Suppressor macrophage treated with lipopolysaccharide for 1 hour (primary cell): ENCODE data around the gene RBAK.
"Not testable (repeated sequence)": the region's sequence is repeated elsewhere in the genome, so short reads cannot be mapped to it uniquely, and the experiment has no call there.

Experiments
- DNase-seq, 3 donors: peaks; one replicate each; pipeline ENCODE4 v3.0.0-alpha.2; 2020 to 2022

RBAK gene

DNA sequence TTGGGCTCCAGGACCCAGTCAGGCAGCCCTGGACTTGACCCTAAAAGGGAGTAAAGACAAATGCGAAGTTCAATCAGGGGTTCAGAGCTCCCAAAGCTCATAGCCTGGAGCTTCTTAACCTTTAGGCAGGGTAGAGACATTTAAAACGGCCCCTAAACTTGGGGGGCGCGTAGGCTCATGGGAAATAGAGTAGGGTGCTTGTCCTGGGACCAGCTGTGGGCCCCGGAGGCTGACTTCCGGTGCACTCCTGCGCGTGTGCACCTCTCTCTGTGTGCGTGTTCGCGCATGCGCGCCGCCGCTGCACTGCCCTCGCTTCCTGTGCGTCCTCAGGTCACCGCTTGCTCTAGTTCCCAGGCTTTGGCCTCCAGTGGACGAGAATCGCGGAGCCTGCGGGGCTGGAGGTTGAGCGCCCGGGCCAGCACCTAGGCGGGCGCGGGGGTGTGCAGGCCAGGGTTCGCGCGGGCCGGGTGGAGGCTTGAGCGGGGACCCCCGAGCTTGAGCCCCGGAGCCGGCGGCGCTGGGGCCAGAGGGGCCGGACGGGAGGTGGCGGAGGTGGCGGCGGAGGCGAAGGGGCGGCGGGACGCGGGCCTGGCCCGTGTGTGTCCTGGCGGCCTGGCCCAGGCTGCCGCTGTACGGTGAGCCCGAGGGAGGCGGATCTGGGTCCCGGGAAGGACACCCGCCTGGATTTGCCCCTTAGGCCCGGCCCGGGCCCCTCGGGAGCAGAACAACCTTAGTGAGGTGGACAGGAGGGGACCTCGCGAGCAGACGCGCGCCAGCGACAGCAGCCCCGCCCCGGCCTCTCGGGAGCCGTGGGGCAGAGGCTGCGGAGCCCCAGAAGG is at the start of gene RBAK:
RBAK (plus strand) TSS at position 303 of the 839 bp plus-strand sequence. CDS start 2,217 bp downstream, outside the sequence.
- DNase-seq = peak; percentile 94 to 97 (median 97)

DNA sequence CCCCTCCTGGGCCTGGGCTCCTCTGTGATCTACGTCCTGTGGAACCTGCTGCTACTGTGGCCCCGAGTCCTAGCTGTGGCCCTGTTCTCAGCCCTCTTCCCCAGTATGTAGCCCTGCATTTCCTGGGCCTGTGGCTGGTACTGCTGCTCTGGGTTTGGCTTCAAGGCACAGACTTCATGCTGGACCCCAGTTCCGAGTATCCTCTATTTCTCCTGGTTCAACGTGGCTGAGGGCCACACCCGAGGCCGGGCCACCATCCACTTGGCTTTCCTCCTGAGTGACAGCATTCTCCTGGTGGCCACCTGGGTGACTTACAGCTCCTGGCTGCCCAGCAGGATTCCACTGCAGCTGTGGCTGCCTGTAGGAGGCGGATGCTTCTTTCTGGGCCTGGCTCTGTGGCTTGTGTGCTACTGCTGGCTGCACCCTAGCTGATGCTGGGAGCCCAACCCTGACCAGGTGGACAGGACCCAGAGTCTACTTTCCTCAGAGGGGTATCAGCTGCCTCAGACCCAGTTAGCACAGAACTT is 48.9 kb upstream of the RBAK start:
- no peak for DNase-seq

DNA sequence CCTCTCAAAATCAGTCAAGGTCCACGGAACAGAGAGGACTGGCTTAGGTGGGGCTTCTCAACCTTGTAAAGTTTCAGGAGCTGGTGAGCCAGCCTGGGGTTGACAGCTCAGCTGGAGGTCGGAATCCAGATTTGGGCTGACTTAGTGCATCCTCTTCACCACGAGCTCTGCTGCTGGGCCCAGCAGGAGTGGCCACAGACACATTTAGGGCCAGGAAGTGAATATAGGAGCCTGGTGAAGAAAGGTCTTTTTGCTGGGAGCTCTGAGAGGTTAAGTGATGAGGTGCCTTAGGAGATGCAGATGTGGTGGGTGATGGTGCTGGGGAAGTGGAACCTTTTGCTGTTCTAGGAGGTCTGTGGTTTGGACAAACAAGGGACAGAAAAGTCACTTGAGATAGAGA is 47.4 kb upstream of the RBAK start:
- DNase-seq = no peak

DNA sequence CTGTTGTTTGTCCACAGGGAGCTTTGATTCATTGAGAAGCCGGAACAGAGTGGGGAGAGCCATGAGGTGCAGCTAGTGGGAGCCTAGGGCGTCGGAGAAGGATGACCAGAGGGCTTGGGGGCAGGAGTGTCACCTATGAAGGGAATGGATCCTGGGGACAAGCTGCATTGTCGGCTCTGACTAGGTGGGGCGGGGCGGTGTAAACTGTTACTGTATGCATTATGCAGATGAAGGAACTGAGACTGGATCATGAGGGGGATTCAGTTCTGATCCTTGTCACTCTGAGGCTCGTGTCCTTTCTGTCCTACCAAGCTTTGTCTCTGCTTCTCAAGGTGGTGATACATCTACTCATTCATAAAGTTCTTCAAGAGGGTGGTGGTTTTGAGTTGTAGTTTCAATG is 46.8 kb upstream of the RBAK start:
- no peak for DNase-seq

DNA sequence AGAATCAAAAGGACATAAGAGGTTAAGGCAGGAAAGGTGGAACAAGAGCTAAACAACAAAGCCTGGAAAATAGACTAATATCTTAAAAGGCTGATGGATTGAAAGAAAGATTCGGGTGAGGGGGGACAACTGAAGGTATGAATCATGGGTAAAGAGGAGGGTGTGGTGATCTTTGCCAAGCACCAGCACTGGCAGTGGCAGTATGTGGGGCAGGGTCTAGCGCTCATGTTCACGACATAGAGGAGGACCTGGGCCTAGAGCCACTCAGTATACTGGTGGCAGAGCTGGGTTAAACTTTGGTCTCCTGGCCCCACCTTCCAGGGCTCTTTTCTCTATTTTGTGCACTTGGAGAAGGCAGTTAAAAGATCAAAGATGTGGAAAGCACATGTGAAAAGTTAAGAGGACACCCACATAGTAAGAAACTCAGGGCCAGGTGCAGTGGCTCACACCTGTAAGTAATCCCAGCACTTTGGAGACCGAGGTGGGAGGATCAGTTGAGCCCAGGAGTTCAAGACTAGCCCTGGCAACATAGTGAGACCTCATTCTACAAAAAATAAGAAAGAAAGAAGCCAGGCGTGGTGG is 46.2 kb upstream of the RBAK start:
- no peak for DNase-seq

DNA sequence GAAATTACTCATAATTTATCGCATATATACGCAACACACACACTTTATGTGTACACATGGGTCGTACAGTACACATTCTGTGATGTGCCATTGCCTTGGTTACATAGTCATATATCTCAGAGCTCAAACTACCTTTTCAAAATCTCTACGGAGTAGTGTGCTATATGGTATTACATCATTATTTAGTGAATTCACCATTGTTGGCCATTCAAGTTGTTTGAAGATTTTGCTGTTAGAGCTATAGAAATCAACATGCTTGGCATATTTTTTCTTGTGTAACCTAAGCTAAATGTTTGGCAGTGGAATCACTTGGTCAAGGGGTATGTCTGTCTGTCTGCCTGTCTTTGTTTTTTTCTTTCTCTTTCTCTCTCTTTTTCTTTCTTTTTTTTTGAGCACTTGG is 44.7 kb upstream of the RBAK start:
- DNase-seq = no peak

DNA sequence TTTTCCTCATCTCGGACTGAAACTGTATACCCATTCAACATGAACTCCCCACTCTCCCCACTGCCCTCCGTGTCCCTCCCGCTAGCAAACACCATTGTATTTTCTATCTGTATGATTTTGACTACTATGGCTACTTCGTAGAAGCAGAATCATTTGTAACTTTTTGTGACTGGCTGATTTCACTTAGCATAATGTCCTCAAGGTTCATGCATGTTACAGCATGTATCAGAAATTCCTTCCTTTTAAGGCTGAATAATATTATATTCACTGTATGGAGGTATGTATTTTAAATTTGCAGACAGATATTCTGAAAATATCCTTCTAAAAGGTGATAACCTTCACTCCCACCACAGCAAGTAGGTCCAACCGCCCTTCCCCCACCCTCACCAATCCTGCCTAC is 43.7 kb upstream of the RBAK start:
- DNase-seq = no peak

DNA sequence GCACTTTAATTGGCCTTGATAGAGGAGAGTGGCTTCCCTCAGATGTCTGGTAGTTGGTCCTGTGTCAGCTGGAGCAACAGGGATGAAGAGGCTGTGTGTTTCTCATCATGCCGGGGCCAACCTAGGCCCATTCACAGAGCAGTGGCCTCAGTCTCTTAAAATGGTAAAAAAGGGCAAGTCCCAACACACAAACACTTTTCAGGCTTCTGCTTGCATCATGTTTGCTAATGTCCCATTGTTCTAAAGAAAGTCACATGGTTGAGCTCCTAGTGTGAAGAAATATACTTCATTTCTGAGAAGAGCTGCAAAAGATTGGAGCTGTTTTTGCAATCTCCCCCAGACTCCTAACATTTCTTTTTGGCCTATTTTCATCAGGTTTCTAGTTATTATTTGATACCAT is 40.6 kb upstream of the RBAK start:
- no peak for DNase-seq

DNA sequence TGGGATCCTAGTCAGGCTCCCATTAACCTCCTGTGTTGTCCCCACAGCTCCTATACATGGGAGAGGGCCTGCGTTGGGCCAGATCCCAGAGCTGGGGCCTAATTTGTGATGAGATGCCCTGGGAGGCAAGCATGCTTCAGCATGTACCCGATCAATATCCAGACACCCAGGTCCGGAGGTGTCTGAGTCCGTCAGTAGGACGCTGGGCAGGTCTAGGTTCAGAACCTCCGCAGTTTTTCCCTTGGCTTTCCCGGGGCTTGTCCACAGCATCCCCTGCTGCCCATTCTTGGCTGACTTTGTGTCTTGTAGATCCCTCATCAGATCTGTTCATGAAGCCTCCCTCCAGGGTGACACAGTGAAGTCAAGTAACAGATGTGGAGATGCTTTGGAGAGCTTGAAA is 32.7 kb upstream of the RBAK start:
- DNase-seq = no peak

DNA sequence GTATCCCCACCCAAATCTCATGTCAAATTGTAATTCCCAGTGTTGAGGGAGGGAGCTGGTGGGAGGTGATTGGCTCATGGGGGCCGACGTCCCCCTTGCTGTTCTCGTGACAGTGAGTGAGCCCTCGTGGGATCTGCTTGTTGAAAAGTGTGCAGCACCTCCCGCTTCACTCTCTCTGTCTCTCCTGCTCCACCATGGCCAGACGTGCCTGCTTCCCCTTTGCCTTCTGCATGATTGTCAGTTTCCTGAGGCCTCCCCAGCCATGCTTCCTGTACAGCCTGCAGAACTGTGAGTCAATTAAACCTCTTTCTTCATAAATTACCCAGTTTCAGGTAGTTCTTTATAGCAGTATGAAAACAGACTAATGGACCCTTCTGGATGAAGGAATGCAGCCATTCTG is 29.7 kb upstream of the RBAK start:
- DNase-seq = not testable (repeated sequence)

DNA sequence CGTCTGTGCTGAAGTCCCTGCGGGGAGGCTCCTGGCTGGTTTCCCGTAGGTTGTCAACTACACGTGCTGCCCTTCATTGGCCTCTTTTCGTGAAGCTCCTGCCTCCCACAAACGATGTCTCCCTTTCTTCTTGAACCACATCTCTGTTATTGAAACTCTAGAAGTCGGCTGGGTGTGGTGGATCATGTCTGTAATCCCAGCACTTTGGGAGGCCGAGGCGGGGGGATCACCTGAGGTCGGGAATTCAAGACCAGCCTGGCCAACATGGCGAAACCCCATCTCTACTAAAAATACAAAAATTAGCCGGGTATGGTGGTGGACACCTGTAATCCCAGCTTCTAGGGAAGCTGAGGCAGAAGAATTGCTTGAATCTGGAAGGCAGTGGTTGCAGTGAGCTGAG is 28.0 kb upstream of the RBAK start:
- DNase-seq = not testable (repeated sequence)

DNA sequence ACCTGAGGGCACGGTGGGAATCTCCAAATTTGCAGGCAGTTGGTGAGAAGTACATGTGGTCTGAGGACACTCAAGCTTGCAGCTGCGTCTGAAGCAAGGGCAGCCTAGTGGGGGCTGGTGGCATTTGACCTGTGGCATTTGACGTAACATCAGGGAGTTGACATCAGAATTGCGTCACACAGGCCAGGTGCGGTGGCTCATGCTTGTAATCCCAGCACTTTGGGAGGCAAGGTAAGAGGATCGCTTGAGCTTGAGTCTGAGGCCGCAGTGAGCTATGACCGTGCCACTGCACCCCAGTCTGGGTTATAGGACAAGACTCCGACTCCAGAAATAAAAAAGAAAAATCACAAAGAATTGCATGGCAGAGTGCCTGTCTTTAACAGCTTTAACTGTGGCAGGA is 25.6 kb upstream of the RBAK start:
- DNase-seq = no peak

DNA sequence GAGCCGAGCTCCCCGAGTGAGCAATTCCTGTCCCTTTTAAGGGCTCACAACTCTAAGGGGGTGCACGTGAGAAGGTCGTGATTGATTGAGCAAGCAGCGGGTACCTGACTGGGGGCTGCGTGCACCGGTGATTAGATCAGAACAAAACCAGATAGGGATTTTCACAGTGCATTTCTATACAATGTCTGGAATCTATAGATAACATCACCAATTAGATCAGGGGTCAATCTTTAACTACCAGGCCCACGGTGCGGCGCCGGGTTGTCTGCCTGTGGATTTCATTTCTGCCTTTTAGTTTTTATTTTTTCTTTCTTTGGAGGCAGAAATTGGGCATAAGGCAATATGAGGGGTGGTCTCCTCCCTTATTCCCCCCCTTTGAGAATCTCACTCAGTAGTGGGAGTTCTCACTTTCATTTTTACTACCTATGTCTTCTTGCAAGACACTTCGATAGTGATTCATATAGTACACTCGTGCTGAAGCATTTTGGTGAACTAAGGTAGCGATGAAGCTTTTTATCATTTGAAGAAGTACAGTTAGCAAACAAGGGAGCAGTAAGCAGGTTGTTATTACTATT is 24.6 kb upstream of the RBAK start:
- DNase-seq = not testable (repeated sequence)

DNA sequence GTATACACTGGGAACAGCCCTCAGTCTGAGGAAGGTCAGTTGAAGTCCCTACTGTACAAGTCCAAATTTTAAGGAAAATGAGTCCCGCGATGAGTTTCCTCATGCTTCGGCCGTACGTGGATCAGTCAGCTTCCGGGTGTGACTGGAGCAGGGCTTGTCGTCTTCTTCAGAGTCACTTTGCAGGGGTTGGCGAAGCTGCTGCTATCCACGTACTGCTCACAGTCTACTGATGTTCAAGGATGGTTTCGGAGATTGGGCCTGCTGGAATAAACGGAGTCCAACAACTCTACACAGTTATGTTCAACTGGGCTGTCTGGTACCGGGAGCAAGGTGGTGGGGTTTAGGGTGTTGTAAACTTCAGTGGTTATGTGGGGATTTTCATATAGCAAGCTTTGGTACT is 22.0 kb upstream of the RBAK start:
- DNase-seq = not testable (repeated sequence)

DNA sequence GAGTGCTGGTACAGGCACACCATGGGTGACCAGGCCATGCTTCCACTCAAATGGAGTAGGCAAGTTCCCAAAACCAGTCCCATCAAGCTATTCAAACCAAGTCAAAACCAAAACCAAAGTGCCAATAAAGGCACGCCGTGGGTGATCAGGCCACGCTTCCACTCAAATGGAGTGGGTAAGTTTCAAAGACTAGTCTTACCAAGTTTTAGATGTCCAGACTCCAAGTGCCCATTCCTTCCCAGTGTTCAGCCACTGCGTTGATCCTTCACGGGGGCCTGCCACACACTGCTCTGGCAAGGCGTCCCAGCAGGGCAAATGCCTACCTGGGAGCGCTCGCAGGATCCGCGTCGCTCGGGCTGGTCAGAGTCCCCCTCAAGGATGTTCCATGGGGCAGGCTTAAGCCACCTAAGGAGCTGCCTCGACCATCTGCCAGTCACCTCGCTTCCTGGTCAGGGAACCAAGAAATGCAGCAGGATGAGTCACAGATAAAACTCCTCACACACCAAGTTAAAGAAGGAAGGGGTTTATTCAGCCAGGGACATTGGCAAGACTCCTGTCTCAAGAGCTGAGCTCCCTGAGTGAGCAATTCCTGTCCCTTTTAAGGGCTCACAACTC is 17.8 kb upstream of the RBAK start:
- not testable (repeated sequence) for DNase-seq

DNA sequence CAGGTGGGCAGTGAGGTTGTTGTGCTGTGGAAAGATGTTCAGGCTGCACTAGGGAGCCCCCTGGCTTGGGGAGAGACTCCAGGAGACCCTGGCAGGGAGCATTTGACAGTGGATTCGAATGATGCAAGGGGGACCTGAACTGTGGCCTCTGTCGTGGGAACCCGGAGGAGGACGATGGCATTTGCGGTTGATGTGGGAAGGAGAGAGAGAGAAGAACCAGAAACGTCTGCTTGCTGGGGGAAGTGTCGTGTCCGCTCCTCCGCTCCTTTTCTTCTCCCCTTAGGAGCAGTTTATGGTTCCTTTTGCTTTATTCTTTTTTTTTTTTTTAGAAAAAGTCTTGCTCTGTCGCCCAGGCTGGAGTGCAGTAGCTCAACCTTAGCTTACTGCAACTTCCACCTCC is 12.5 kb upstream of the RBAK start:
- DNase-seq = not testable (repeated sequence)

DNA sequence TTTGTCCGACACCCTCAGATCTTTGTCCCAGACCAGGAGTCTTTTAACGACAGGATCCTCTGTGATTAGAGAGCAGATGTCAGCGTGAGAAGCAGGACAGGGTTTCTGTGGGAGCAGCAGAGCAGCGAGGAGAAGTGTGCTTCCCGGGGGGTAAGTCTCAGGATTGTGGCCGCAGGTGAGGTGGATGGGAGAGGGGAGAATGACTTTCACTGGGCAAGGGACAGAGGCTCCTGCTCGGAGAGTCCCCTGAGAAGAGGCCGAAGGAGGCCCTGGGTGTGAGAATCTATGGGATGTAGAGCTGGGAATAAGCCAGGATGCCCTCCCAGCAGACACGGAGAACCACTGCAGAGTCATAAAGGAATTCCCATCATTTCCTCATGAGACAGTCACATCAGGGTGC is 10.4 kb upstream of the RBAK start:
- no peak for DNase-seq

DNA sequence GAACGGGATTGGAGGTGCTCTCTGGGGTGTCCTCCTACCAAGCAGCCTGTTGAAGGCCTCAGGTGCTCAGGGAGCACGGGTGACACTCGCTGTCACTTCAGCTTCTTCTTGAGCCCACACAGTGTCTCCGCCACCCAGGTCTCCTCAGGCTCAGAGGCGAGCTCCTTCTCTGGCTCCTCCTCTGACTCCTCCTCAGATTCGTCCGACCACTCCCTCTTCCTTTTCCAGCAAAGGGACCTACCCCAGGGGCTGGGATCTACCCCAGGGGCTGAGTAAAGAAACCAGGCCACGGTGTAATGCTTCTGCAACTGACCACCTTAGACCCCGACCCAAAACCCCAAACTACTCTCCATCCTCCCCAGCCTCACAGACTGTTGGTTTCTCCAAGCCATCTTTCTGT is 9.2 kb upstream of the RBAK start:
- DNase-seq = no peak

DNA sequence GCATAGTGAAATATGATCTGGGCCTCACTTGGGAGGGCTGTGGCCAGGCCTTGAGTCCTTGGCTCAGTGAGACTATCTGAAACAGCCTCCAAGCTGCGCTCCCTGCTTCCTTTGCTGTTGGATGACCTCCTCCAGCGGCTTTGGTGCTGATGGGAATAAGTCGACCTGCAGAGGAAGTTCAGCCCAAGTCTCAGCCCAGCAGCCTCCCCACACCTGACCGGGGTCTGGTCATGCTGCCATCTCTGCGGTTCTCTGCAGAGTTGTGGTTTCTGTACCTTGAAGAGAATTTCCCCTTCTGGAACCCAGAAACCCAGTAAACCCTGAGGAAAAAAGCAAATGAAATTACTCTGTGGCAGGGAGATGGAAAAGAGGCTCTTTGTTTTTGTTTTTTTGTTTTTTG is 4.6 kb upstream of the RBAK start:
- DNase-seq = no peak

DNA sequence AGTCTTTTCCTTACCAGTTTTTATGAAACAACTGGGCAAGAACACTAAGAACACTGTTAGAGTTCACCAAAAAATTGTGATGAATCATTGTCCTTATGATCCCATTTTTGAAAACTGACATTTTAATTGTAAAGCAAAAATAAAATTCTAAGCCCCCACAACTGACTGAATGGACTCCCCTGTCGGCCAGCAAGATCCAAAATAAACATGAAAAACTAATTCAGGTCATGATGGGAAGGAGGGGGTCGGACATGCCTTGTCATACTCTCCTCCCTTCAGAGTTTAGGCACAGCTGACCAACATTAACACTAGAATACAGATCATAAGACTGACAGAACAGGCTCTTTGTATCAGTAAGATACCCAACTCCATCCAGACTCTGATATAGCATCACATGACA is 2.0 kb upstream of the RBAK start:
- no peak for DNase-seq

DNA sequence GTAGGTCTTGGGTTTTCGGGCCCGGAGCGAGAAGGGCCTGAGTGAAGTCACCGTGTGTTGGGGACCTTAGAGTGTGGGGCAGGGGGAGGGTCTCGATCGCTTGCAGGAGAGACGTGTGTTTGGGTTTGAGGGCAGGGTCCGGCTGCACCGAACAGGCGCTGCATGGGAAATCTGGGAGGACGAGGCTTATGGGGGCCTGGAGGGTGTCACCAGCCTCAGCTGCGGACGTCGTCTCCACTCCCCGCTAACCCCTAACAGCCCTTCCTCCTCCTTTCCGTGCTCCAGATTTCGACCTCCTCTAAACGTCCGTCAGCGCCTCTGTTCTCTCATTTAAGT is 705 bp downstream of the RBAK start:
- DNase-seq = peak in 1 of 3 donors; percentile 10

DNA sequence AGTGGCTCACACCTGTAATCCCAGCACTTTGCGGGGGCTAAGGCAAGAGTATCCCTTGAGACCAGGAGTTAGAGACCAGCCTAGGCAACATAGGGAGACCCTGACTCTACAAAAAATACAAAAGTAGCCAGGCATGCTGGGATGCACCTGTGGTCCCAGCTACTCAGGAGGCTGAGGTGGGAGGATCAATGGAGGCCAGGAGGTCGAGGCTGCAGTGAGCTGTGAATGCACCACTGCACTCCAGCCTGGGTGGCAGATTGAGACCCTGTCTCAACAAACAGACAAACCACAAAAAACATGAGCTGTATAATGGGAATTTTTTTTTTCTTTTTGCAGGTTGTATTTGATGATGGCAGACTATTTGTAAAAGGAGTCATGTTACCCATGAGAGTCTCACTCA is 1.5 kb downstream of the RBAK start:
- not testable (repeated sequence) for DNase-seq

DNA sequence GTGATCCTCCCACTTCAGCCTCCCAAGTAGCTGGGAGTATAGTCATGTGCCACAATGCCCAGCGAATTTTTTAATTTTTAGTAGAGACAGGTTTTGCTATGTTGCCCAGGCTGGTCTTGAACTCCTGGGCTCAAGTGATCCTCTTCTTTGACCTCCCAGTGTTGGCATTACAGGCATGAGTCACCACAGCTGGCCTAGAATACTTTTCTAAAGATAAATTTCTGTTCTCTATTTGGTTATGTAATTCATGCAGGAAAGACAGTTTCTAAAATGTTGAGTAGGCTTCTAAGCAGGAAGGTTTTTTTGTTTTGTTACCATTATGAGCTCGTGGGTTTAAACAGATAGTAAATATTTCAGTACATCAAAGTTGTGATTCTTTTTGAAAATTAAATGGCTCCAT is 5.0 kb downstream of the RBAK start:
- DNase-seq = peak in 2 of 3 donors; percentile 14 to 16

DNA sequence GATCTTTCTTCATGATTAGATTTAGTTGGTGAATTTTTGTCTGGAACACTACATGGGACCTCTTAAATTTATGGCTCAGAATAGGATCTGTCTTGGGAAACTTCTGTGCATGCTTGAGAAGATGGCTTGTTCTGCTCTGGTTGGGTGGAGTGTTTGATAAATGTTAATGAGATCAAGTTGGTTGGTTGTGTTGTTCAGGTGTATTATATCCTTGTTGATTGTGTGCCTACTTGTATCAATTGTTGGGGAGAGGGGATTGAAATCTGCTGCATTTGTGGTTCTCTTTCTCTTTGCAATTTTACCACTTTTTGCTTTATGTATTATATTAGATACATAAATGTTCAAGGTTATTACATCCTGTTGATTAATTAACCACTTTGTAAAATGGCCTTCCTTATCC is 6.1 kb downstream of the RBAK start:
- DNase-seq = not testable (repeated sequence)
